Measurements from ENCODE around the gene WDR38.

- TF ChIP-seq CTCF (optimal IDR thresholded peaks at IDR 0.05 in 1 of 3, IDR thresholded peaks at IDR 0.05 in 1 of 3, conservative IDR thresholded peaks at IDR 0.05 in 1 of 3; ENCODE audit: extremely low read depth in 1 of 3, insufficient read depth in 2 of 3, low read length in 3 of 3) (no peak), EZH2 (IDR thresholded peaks at IDR 0.05; ENCODE audit: low read length) (no peak)
Measured at GRCh38 chr9:124878021-124878420, 24.8 kb downstream of the WDR38 start.

Measured in keratinocyte (primary cell).